Keratinocyte (primary cell): ENCODE data around the gene SEMA4G. TPM values are rescaled to one million over a fixed set of nuclear protein-coding genes. Genes with fewer than 3 reads are reported as not detected.

Experiments
- DNase-seq: peaks from one replicate; pipeline ENCODE4 v3.0.0-alpha.2; 2011; ENCODE audit warnings: low read depth, missing footprints, low spot score
- FAIRE-seq: peaks from 2 replicates; lab custom pipeline; 2011; peaks lifted over from hg19 to GRCh38; lab: Jason Lieb, UNC
- H2AFZ ChIP-seq: 2 replicates; pipeline ENCODE4 v1.6.0; 2012; ENCODE audit warnings: low read length, control low read depth, inconsistent platforms; ENCODE audit not compliant: control insufficient read depth
- H3K27ac ChIP-seq: 2 replicates; pipeline ENCODE4 v1.5.1; 2011; ENCODE audit warnings: low read length; ENCODE audit not compliant: control insufficient read depth, insufficient read depth
- H3K27me3 ChIP-seq: 3 replicates; pipeline ENCODE4 v1.6.0; 2011; ENCODE audit warnings: low read length; ENCODE audit not compliant: control insufficient read depth, insufficient read depth; ENCODE audit errors: extremely low read depth
- H3K36me3 ChIP-seq, 2 experiments: 2 replicates in 1 of 2; 3 replicates in 1 of 2; pipeline ENCODE4 v1.5.1; 2011; ENCODE audit warnings: low read length in 2 of 2, mild to moderate bottlenecking in 1 of 2; ENCODE audit not compliant: control insufficient read depth in 2 of 2, insufficient read depth in 2 of 2; ENCODE audit errors: extremely low read depth in 1 of 2
- H3K4me1 ChIP-seq: 3 replicates; pipeline ENCODE4 v1.5.1; 2011; ENCODE audit warnings: low read length; ENCODE audit not compliant: control insufficient read depth, insufficient read depth; ENCODE audit errors: extremely low read depth
- H3K4me2 ChIP-seq: 3 replicates; pipeline ENCODE4 v1.6.0; 2011; ENCODE audit warnings: low read depth, low read length; ENCODE audit not compliant: control insufficient read depth, insufficient read depth; ENCODE audit errors: extremely low read depth
- H3K4me3 ChIP-seq, 3 experiments: fragments of 200-600 bp in 1 of 3; sonication (generic) in 1 of 3; 2 replicates in 2 of 3; 3 replicates in 1 of 3; pipeline ENCODE4 v1.5.1; 2011 to 2016; ENCODE audit warnings: low read length in 3 of 3, mild to moderate bottlenecking in 3 of 3, control low read depth in 2 of 3, inconsistent platforms in 1 of 3, low read depth in 1 of 3, mixed read lengths in 1 of 3, mixed run types in 1 of 3, moderate library complexity in 1 of 3; ENCODE audit not compliant: control insufficient read depth in 2 of 3, insufficient read depth in 2 of 3; ENCODE audit errors: extremely low read depth in 1 of 3
- H3K79me2 ChIP-seq: 2 replicates; pipeline ENCODE4 v1.6.0; 2012; ENCODE audit warnings: low read length; ENCODE audit not compliant: control insufficient read depth, insufficient read depth
- H3K9ac ChIP-seq: 3 replicates; pipeline ENCODE4 v1.6.0; 2011; ENCODE audit warnings: low read length; ENCODE audit not compliant: control insufficient read depth, insufficient read depth; ENCODE audit errors: extremely low read depth
- H3K9me1 ChIP-seq: 3 replicates; pipeline ENCODE4 v1.6.0; 2011; ENCODE audit warnings: low read length; ENCODE audit not compliant: control insufficient read depth, insufficient read depth; ENCODE audit errors: extremely low read depth
- H3K9me3 ChIP-seq: 2 replicates; pipeline ENCODE4 v1.5.1; 2012; ENCODE audit warnings: low read depth, low read length; ENCODE audit not compliant: control insufficient read depth
- H4K20me1 ChIP-seq: 3 replicates; pipeline ENCODE4 v1.6.0; 2011; ENCODE audit warnings: low read length; ENCODE audit not compliant: control insufficient read depth, insufficient read depth; ENCODE audit errors: extremely low read depth
- CTCF ChIP-seq, 3 experiments: IDR thresholded peaks in 1 of 3; conservative IDR thresholded peaks in 1 of 3; optimal IDR thresholded peaks in 1 of 3; 2 replicates in 2 of 3; 3 replicates in 1 of 3; pipeline versions ENCODE3 to v1.5.1; 2011; ENCODE audit warnings: low read length in 3 of 3, mild to moderate bottlenecking in 3 of 3, moderate library complexity in 2 of 3, control low read depth in 1 of 3, inconsistent platforms in 1 of 3; ENCODE audit not compliant: insufficient read depth in 2 of 3; ENCODE audit errors: extremely low read depth in 1 of 3
- EZH2 ChIP-seq: IDR thresholded peaks from one replicate; pipeline ENCODE4 v1.6.1; 2012; ENCODE audit warnings: inconsistent platforms, mild to moderate bottlenecking, low read length, moderate library complexity
- dilution Hi-C: fragments of 300-500 bp; cut with MboI; formaldehyde crosslinking; loops from one replicate; pipeline ENCODE4 v1.7.0; 2020; ENCODE audit warnings: low sequenced_read_pairs; ENCODE audit not compliant: extremely low pct_ligation_motif_present
- polyA plus RNA-seq, 5 experiments: library from polyadenylated mRNA; depleted of rRNA in 3 of 5; stranded (reverse) in 3 of 5; stranded (forward) in 1 of 5; unstranded in 1 of 5; fragments of >200 nt; gene quantifications; 1 replicate in 1 of 5; 2 replicates in 3 of 5; 3 replicates in 1 of 5; pipeline versions ENCODE4 v1.2.1 to v1.2.3, GENCODE V29; 2011 to 2012; ENCODE audit warnings: missing spikeins in 2 of 5, low read depth in 1 of 5, low replicate concordance in 1 of 5

The SEMA4G gene
- polyA plus RNA-seq, 1 donor (not counting 4 experiments of a cell fraction or from before 2014, with no cell fraction given): 1.2 TPM

GRCh38 chr10:101014966-101015581, 45.8 kb downstream of the SEMA4G start:
- peaks cover 2% of the 10 kb centered on the region for H4K20me1 ChIP-seq
- no peaks in the 10 kb centered on the region for H3K9me3 ChIP-seq
- H2AFZ ChIP-seq: no peak overlapping the region
- no peaks in the 10 kb centered on the region for H3K79me2 ChIP-seq
- H3K27me3 ChIP-seq: peaks cover 4% of the 10 kb centered on the region
- H3K9ac ChIP-seq: no peak overlapping the region
- no peak overlapping the region for H3K4me3 ChIP-seq
- no peak for TF ChIP-seq EZH2
- no peak for TF ChIP-seq CTCF (optimal IDR thresholded peaks at IDR 0.05 in 1 of 3, IDR thresholded peaks at IDR 0.05 in 1 of 3, conservative IDR thresholded peaks at IDR 0.05 in 1 of 3; ENCODE audit: extremely low read depth in 1 of 3, insufficient read depth in 2 of 3, low read length in 3 of 3)
- DNase-seq: no peak
- H3K27ac ChIP-seq: no peak overlapping the region
- dilution Hi-C loops: no loop called here
- H3K36me3 ChIP-seq: no peaks in the 10 kb centered on the region
- FAIRE-seq: peak; percentile 48
- peaks cover 25% of the 10 kb centered on the region for H3K4me1 ChIP-seq
- no peaks in the 10 kb centered on the region for H3K9me1 ChIP-seq
- H3K4me2 ChIP-seq: no peak overlapping the region

- Histone ChIP-seq H2AFZ (no peak overlapping the region), H3K4me3 (no peak overlapping the region), H3K27ac (no peak overlapping the region), H3K79me2 (no peaks in the 10 kb centered on the region), H4K20me1 (peaks cover 2% of the 10 kb centered on the region), H3K9me3 (no peaks in the 10 kb centered on the region), H3K4me1 (peaks cover 25% of the 10 kb centered on the region), H3K27me3 (peaks cover 4% of the 10 kb centered on the region), H3K4me2 (no peak overlapping the region), H3K9ac (no peak overlapping the region), H3K9me1 (no peaks in the 10 kb centered on the region), H3K36me3 (no peaks in the 10 kb centered on the region)
- dilution Hi-C loops: no loop called here
- FAIRE-seq (no peak), DNase-seq (no peak)
- TF ChIP-seq EZH2 (no peak), CTCF (optimal IDR thresholded peaks at IDR 0.05 in 1 of 3, IDR thresholded peaks at IDR 0.05 in 1 of 3, conservative IDR thresholded peaks at IDR 0.05 in 1 of 3; ENCODE audit: extremely low read depth in 1 of 3, insufficient read depth in 2 of 3, low read length in 3 of 3) (no peak)
Observed at GRCh38 chr10:101015582-101015973, 46.3 kb downstream of the SEMA4G start.
